GM18907 (cell line): ENCODE measurements around the gene KRTAP21-2.
"Not testable (repeated sequence)": the region's sequence is repeated elsewhere in the genome, so short reads cannot be mapped to it uniquely, and the experiment has no call there.

Experiments
- ATAC-seq: cut with Tn5 transposase; IDR thresholded peaks from one replicate; pipeline ENCODE4 v1.9.1; 2021; ENCODE audit warnings: mild to moderate bottlenecking, moderate library complexity; ENCODE audit not compliant: unreplicated experiment

KRTAP21-2 gene

GRCh38 chr21:30747159-30747558 lies at the start of gene KRTAP21-2:
TSS of gene KRTAP21-2 (minus strand) at chr21:30747259. CDS start at chr21:30747202, 57 bp downstream.
- ATAC-seq = no peak

GRCh38 chr21:30793581-30794314 lies 46.7 kb upstream of the KRTAP21-2 start:
- no peak for ATAC-seq

- no peak for ATAC-seq
Observed at GRCh38 chr21:30779249-30779648, 32.2 kb upstream of the KRTAP21-2 start.

- no peak for ATAC-seq
Observed at GRCh38 chr21:30769724-30770431, 22.8 kb upstream of the KRTAP21-2 start.

- ATAC-seq = no peak
Observed at GRCh38 chr21:30760776-30761175, 13.7 kb upstream of the KRTAP21-2 start.

- ATAC-seq = no peak
Observed at GRCh38 chr21:30758306-30758705, 11.2 kb upstream of the KRTAP21-2 start.

GRCh38 chr21:30755328-30755727 lies 8.3 kb upstream of the KRTAP21-2 start, which contains the start of gene KRTAP21-1:
TSS of gene KRTAP21-1 (minus strand) at chr21:30755428. CDS start at chr21:30755378, 50 bp downstream.
- not testable (repeated sequence) for ATAC-seq

- ATAC-seq = no peak
Observed at GRCh38 chr21:30740462-30740861, 6.6 kb downstream of the KRTAP21-2 start.

- ATAC-seq = no peak
Observed at GRCh38 chr21:30733026-30733425, 14.0 kb downstream of the KRTAP21-2 start.

- no peak for ATAC-seq
Observed at GRCh38 chr21:30726726-30727125, 20.3 kb downstream of the KRTAP21-2 start.

GRCh38 chr21:30719401-30719800 lies 27.7 kb downstream of the KRTAP21-2 start:
- ATAC-seq = no peak

- ATAC-seq = no peak
Observed at GRCh38 chr21:30718239-30718909, 28.7 kb downstream of the KRTAP21-2 start, which contains the start of gene KRTAP21-3. TSS of gene KRTAP21-3 (minus strand) at chr21:30718777. CDS start at chr21:30718759, 18 bp downstream.

- no peak for ATAC-seq
Observed at GRCh38 chr21:30717105-30717504, 30.0 kb downstream of the KRTAP21-2 start.

- ATAC-seq = no peak
Observed at GRCh38 chr21:30714946-30715345, 32.1 kb downstream of the KRTAP21-2 start.

- no peak for ATAC-seq
Observed at GRCh38 chr21:30714456-30714855, 32.6 kb downstream of the KRTAP21-2 start.

- no peak for ATAC-seq
Observed at GRCh38 chr21:30713766-30714165, 33.3 kb downstream of the KRTAP21-2 start.

- no peak for ATAC-seq
Observed at GRCh38 chr21:30710499-30710898, 36.6 kb downstream of the KRTAP21-2 start.

- no peak for ATAC-seq
Observed at GRCh38 chr21:30707409-30707808, 39.6 kb downstream of the KRTAP21-2 start.
